H9 (cell line): ENCODE data around the gene TMEM131. TPM values are rescaled to one million over a fixed set of nuclear protein-coding genes. Genes with fewer than 3 reads are reported as not detected.

Experiments
- DNase-seq: peaks from one replicate; pipeline ENCODE4 v3.0.0-alpha.2; 2017
- H2AFZ ChIP-seq: one replicate; pipeline ENCODE4 v1.6.1; 2013; ENCODE audit warnings: mild to moderate bottlenecking, low read length, control low read depth, moderate library complexity
- H2AK5ac ChIP-seq: 2 replicates; pipeline ENCODE4 v1.6.1; 2013; ENCODE audit warnings: low read length, control low read depth, mixed read lengths; ENCODE audit not compliant: insufficient read length
- H2BK120ac ChIP-seq: one replicate; pipeline ENCODE4 v1.6.1; 2013; ENCODE audit warnings: low read depth, mild to moderate bottlenecking, low read length, control low read depth, inconsistent platforms; ENCODE audit not compliant: poor library complexity, severe bottlenecking
- H2BK12ac ChIP-seq: 2 replicates; pipeline ENCODE4 v1.6.1; 2013; ENCODE audit warnings: low read length, control low read depth, mixed read lengths, low read depth; ENCODE audit not compliant: insufficient read length
- H2BK15ac ChIP-seq: 2 replicates; pipeline ENCODE4 v1.6.1; 2013; ENCODE audit warnings: low read depth, low read length, control low read depth
- H2BK20ac ChIP-seq: one replicate; pipeline ENCODE4 v1.6.1; 2013; ENCODE audit warnings: low read depth, mild to moderate bottlenecking, low read length, control low read depth, inconsistent platforms; ENCODE audit not compliant: poor library complexity, severe bottlenecking
- H2BK5ac ChIP-seq: 2 replicates; pipeline ENCODE4 v1.6.1; 2013; ENCODE audit warnings: low read length, control low read depth, mixed read lengths; ENCODE audit not compliant: insufficient read length
- H3K14ac ChIP-seq: 2 replicates; pipeline ENCODE4 v1.6.1; 2013; ENCODE audit warnings: low read length, control low read depth; ENCODE audit not compliant: insufficient read depth
- H3K18ac ChIP-seq: 2 replicates; pipeline ENCODE4 v1.6.1; 2013; ENCODE audit warnings: low read depth, mild to moderate bottlenecking, mixed read lengths, low read length, control low read depth; ENCODE audit not compliant: insufficient read length
- H3K23ac ChIP-seq: 2 replicates; pipeline ENCODE4 v1.6.1; 2013; ENCODE audit warnings: low read length, control low read depth, mixed read lengths, low read depth; ENCODE audit not compliant: insufficient read length
- H3K23me2 ChIP-seq: 2 replicates; pipeline ENCODE4 v1.6.1; 2013; ENCODE audit warnings: low read depth, mild to moderate bottlenecking, mixed read lengths, low read length, control low read depth; ENCODE audit not compliant: insufficient read length, poor library complexity, severe bottlenecking
- H3K27ac ChIP-seq: 2 replicates; pipeline ENCODE4 v1.5.1; 2013; ENCODE audit warnings: low read length, control low read depth, mixed read lengths, low read depth; ENCODE audit not compliant: insufficient read length
- H3K27me3 ChIP-seq: 2 replicates; pipeline ENCODE4 v1.6.1; 2013; ENCODE audit warnings: low read length, control low read depth, inconsistent platforms; ENCODE audit not compliant: insufficient read depth
- H3K4ac ChIP-seq: 2 replicates; pipeline ENCODE4 v1.6.1; 2013; ENCODE audit warnings: low read depth, mild to moderate bottlenecking, control low read depth, inconsistent platforms, low read length, moderate library complexity
- H3K4me1 ChIP-seq: 2 replicates; pipeline ENCODE4 v1.6.1; 2013; ENCODE audit warnings: low read length, control low read depth, inconsistent platforms; ENCODE audit not compliant: insufficient read depth
- H3K4me2 ChIP-seq: 2 replicates; pipeline ENCODE4 v1.6.1; 2013; ENCODE audit warnings: low read length, control low read depth, mixed read lengths; ENCODE audit not compliant: insufficient read length, insufficient read depth
- H3K56ac ChIP-seq: 2 replicates; pipeline ENCODE4 v1.6.1; 2013; ENCODE audit warnings: low read depth, mild to moderate bottlenecking, mixed read lengths, low read length, control low read depth; ENCODE audit not compliant: insufficient read length
- H3K79me1 ChIP-seq: 2 replicates; pipeline ENCODE4 v1.6.1; 2013; ENCODE audit warnings: low read depth, mild to moderate bottlenecking, moderate library complexity, low read length, control low read depth, inconsistent platforms; ENCODE audit not compliant: insufficient read depth, poor library complexity, severe bottlenecking
- H3K79me2 ChIP-seq: 2 replicates; pipeline ENCODE4 v1.6.1; 2013; ENCODE audit warnings: low read length, control low read depth, inconsistent platforms; ENCODE audit not compliant: insufficient read depth
- H3K9ac ChIP-seq: 2 replicates; pipeline ENCODE4 v1.6.1; 2013; ENCODE audit warnings: low read length, control low read depth, mixed read lengths; ENCODE audit not compliant: insufficient read length; ENCODE audit errors: extremely low read depth
- H3K9me3 ChIP-seq: one replicate; pipeline ENCODE4 v1.6.1; 2013; ENCODE audit warnings: low read depth, low read length, inconsistent platforms; ENCODE audit not compliant: control insufficient read depth
- H3T11ph ChIP-seq: one replicate; pipeline ENCODE4 v1.6.1; 2013; ENCODE audit warnings: mild to moderate bottlenecking, low read length, control low read depth, inconsistent platforms
- H4K20me1 ChIP-seq: one replicate; pipeline ENCODE4 v1.6.1; 2013; ENCODE audit not compliant: control insufficient read depth, insufficient read length, insufficient read depth
- H4K5ac ChIP-seq: 2 replicates; pipeline ENCODE4 v1.6.1; 2013; ENCODE audit warnings: low read depth, mild to moderate bottlenecking, mixed read lengths, low read length, control low read depth; ENCODE audit not compliant: insufficient read length
- H4K8ac ChIP-seq: replicated peaks from 2 replicates; pipeline ENCODE4 v1.6.1; 2013; ENCODE audit warnings: low read length, control low read depth, mixed read lengths, low read depth; ENCODE audit not compliant: insufficient read length
- H4K91ac ChIP-seq: 2 replicates; pipeline ENCODE4 v1.6.1; 2013; ENCODE audit warnings: low read depth, mild to moderate bottlenecking, moderate library complexity, mixed read lengths, low read length, control low read depth; ENCODE audit not compliant: insufficient read length
- H3K27ac Mint-ChIP-seq, 3 experiments: 2 replicates in 2 of 3; 3 replicates in 1 of 3; pipeline ENCODE4 v1.8.0; 2020 to 2021; ENCODE audit warnings: mixed read lengths in 3 of 3, mild to moderate bottlenecking in 1 of 3, moderate library complexity in 1 of 3
- H3K27me3 Mint-ChIP-seq: 2 replicates; pipeline ENCODE4 v1.8.0; 2021; ENCODE audit warnings: low read depth, mild to moderate bottlenecking, moderate library complexity, mixed read lengths
- H3K36me3 Mint-ChIP-seq, 3 experiments: 2 replicates in 2 of 3; 3 replicates in 1 of 3; pipeline ENCODE4 v1.8.0; 2020 to 2021; ENCODE audit warnings: low read depth in 3 of 3, mixed read lengths in 3 of 3; ENCODE audit not compliant: insufficient read depth in 1 of 3
- H3K4me1 Mint-ChIP-seq, 2 experiments: 2 replicates each; pipeline ENCODE4 v1.8.0; 2020; ENCODE audit warnings: mixed read lengths in 2 of 2
- H3K4me3 Mint-ChIP-seq, 2 experiments: 2 replicates in 1 of 2; 3 replicates in 1 of 2; pipeline ENCODE4 v1.8.0; 2020 to 2021; ENCODE audit warnings: mild to moderate bottlenecking in 2 of 2, mixed read lengths in 2 of 2, moderate library complexity in 1 of 2
- H3K9me3 Mint-ChIP-seq, 2 experiments: 2 replicates in 1 of 2; 3 replicates in 1 of 2; pipeline ENCODE4 v1.8.0; 2020; ENCODE audit warnings: mild to moderate bottlenecking in 2 of 2, mixed read lengths in 2 of 2, moderate library complexity in 1 of 2
- WGBS: extraction: QIAGEN DNeasy Blood & Tissue Kit; methylation state at CpG from one replicate; pipeline ENCODE4 v1.1.7; 2013; ENCODE audit warnings: missing lambda C conversion rate, low lambda C conversion rate, mixed read lengths; ENCODE audit not compliant: insufficient read length; ENCODE audit errors: extremely low coverage; 5-methylcytosine and 5-hydroxymethylcytosine counted together
- total RNA-seq: library from RNA; stranded (reverse); gene quantifications from 2 replicates; pipeline ENCODE4 v1.2.1, GENCODE V29; 2021
- TF ChIP-seq, protein P1 (sequence below): fragments of 200-600 bp; sonication (generic); conservative IDR thresholded peaks from 3 replicates; pipeline ENCODE4 v1.8.0; 2021; ENCODE audit warnings: antibody characterized with exemption, mild to moderate bottlenecking

The TMEM131 gene
- total RNA-seq, 1 experiment from 2014 or later: 20.9 TPM

DNA sequence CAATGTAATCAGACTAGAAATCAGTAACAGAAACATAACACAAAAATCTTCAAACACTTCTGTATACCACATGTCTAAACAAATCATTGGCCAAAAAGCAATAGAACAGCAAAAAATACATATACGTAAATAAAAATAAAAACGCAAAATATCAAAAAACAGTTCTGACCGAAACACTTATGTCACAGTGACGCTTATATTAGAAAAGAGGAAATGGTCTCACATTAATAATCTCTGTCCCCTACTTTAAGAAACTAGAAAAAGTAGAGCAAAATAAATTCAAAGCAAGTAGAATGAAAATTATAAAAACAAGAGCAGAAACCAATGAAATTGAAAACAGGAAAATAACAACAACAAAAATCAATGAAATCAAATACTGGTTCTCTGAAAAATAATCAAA is 41.9 kb downstream of the TMEM131 start:
- peaks cover 21 to 22% of the 10 kb centered on the region in 2 experiments for H3K4me1 Mint-ChIP-seq
- Histone ChIP-seq H3K14ac (no peak overlapping the region), H3K27me3 (no peaks in the 10 kb centered on the region), H3K18ac (no peak overlapping the region), H3K9me3 (no peaks in the 10 kb centered on the region), H4K8ac (no peak overlapping the region), H2BK20ac (no peak overlapping the region), H4K5ac (no peak overlapping the region), H3K27ac (no peak overlapping the region), H3K4ac (no peak overlapping the region), H3K4me2 (no peak overlapping the region), H2AFZ (no peak overlapping the region), H4K20me1 (no peaks in the 10 kb centered on the region), H2BK120ac (no peak overlapping the region), H3K9ac (no peak overlapping the region), H2AK5ac (no peak overlapping the region), H4K91ac (no peak overlapping the region), H2BK15ac (no peak overlapping the region), H3K79me2 (no peaks in the 10 kb centered on the region; the same call in 1 of the 2 replicates), H3T11ph (no peak overlapping the region), H2BK12ac (no peak overlapping the region), H3K4me1 (no peaks in the 10 kb centered on the region), H3K79me1 (peaks cover 5% of the 10 kb centered on the region), H3K23ac (no peak overlapping the region), H3K23me2 (no peaks in the 10 kb centered on the region), H2BK5ac (no peak overlapping the region), H3K56ac (no peak overlapping the region)
- H3K27ac Mint-ChIP-seq: peak overlapping the region in 1 of 3 experiments; percentile 14; a peak in 1 of 7 replicates
- TF ChIP-seq, protein P1, sequence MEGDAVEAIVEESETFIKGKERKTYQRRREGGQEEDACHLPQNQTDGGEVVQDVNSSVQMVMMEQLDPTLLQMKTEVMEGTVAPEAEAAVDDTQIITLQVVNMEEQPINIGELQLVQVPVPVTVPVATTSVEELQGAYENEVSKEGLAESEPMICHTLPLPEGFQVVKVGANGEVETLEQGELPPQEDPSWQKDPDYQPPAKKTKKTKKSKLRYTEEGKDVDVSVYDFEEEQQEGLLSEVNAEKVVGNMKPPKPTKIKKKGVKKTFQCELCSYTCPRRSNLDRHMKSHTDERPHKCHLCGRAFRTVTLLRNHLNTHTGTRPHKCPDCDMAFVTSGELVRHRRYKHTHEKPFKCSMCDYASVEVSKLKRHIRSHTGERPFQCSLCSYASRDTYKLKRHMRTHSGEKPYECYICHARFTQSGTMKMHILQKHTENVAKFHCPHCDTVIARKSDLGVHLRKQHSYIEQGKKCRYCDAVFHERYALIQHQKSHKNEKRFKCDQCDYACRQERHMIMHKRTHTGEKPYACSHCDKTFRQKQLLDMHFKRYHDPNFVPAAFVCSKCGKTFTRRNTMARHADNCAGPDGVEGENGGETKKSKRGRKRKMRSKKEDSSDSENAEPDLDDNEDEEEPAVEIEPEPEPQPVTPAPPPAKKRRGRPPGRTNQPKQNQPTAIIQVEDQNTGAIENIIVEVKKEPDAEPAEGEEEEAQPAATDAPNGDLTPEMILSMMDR: no peak
- WGBS: 100% methylated on average over 3 of the region's 4 CpGs
- no peaks in the 10 kb centered on the region for H3K27me3 Mint-ChIP-seq
- no peak for DNase-seq
- H3K36me3 Mint-ChIP-seq: peaks cover 0 to 4% (median 0%) of the 10 kb centered on the region in 3 experiments; a peak in 1 of 7 replicates
- H3K4me3 Mint-ChIP-seq: no peak overlapping the region
- H3K9me3 Mint-ChIP-seq: peaks cover 0 to 3% of the 10 kb centered on the region in 2 experiments; a peak in 2 of 5 replicates
